SH-SY5Y (cell line): ENCODE data around the gene SLC51B.

ENCODE experiments used
- GATA2 ChIP-seq: IDR thresholded peaks from 2 replicates; pipeline ENCODE4 v1.6.1; 2011; ENCODE audit warnings: mild to moderate bottlenecking, low read depth, low read length
- GATA3 ChIP-seq: IDR thresholded peaks from 2 replicates; pipeline ENCODE4 v1.6.1; 2011; ENCODE audit warnings: low read depth, mild to moderate bottlenecking, low read length, moderate library complexity

- TF ChIP-seq GATA2: no peak
- no peak for TF ChIP-seq GATA3
These were observed 22.6 kb downstream of the SLC51B start, which contains the start of gene RASL12 for GRCh38 chr15:65067645-65068402.
